ENCODE data around the gene SYNRG.
"Not testable (repeated sequence)": the region's sequence is repeated elsewhere in the genome, so short reads cannot be mapped to it uniquely, and the experiment has no call there.

SYNRG gene, protein sequence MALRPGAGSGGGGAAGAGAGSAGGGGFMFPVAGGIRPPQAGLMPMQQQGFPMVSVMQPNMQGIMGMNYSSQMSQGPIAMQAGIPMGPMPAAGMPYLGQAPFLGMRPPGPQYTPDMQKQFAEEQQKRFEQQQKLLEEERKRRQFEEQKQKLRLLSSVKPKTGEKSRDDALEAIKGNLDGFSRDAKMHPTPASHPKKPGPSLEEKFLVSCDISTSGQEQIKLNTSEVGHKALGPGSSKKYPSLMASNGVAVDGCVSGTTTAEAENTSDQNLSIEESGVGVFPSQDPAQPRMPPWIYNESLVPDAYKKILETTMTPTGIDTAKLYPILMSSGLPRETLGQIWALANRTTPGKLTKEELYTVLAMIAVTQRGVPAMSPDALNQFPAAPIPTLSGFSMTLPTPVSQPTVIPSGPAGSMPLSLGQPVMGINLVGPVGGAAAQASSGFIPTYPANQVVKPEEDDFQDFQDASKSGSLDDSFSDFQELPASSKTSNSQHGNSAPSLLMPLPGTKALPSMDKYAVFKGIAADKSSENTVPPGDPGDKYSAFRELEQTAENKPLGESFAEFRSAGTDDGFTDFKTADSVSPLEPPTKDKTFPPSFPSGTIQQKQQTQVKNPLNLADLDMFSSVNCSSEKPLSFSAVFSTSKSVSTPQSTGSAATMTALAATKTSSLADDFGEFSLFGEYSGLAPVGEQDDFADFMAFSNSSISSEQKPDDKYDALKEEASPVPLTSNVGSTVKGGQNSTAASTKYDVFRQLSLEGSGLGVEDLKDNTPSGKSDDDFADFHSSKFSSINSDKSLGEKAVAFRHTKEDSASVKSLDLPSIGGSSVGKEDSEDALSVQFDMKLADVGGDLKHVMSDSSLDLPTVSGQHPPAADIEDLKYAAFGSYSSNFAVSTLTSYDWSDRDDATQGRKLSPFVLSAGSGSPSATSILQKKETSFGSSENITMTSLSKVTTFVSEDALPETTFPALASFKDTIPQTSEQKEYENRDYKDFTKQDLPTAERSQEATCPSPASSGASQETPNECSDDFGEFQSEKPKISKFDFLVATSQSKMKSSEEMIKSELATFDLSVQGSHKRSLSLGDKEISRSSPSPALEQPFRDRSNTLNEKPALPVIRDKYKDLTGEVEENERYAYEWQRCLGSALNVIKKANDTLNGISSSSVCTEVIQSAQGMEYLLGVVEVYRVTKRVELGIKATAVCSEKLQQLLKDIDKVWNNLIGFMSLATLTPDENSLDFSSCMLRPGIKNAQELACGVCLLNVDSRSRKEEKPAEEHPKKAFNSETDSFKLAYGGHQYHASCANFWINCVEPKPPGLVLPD (N-terminal part only)

DNA sequence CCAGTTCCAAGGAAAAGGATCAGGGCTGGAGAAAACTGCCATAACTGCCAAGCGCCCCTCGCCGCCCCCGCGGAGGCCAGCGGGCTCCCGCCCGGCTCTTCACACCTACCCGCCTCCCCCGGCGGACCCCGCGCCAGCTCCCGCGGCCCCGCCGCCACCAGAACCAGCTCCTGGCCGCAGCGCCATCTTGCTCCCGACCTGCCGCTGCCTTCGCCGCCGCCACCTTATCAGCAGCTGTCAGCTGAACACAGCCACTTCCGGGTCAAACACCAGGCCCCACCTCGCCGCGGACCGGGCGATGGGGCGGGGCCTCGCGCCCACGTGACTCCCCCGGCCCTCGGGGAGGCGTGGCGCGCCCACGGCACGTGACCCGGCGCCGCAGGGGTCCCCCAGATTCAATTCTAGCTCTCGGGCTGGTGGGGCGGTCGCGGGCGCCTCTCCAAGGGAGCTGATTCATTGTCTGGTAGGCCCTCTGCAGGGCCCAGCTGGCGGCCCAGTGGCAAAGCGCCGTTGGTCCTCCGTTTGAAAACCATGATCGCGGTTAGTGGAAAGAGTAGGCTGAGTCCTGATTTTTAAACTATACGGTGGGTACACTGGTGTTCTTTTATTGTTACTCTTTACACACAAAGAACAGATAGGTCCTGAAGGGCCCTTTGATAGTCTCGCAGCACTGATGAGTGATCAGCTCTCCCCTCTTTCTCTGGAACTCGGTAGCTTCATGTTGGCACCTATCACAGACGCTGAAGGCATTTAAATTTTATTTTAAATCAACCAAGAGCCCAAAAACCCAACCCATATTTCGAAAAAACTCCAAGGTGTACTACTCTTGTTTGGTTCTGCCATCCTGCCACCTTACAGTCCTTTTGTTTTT, at the start of gene SYNRG:
Gene SYNRG, minus strand, starts transcription at position 249 of the 871 bp plus-strand sequence. Its CDS starts 63 bp downstream, at position 186.
- in situ Hi-C loops (cut with MboI; ENCODE audit: low sequenced_read_pairs) = no loop called here

DNA sequence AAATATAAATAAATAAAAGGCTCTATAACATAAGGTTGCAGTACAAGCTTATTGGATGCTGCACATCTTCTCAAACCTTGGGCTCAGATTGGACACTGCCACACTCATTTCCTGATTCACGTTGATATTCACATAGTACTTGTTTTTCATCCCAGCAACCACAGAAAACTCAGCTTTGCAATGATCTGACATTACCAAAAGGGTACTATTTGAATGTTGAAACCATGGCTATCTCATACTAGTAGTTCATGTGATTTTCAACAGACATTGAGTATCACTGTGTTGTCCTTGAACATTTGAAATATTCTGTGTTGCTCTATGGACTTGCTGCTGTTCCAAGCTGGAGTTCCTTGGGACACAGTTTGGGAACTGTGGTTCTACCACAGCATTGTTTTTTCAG, 48.0 kb upstream of the SYNRG start:
- in situ Hi-C loops (cut with MboI; ENCODE audit: low sequenced_read_pairs) = no loop called here

DNA sequence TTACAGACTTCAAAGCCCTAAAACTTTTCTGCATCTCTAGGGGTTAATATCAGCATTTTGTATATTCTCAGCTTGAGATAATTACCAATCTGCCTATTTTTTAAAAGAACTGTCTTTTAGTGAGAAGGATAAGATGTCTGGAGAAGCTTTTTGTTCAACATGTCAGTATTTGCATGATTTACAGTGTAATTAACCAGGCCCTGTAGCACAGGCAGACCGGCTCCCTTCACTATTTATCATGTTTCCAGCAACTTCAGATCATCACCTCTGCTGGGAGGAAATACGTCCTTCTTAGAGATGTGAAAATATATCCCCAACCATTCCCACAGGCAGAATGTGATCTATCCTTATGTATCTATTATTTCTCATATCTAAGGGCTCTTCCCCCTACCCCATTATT, 42.6 kb upstream of the SYNRG start:
- in situ Hi-C loops (cut with MboI; ENCODE audit: low sequenced_read_pairs) = no loop called here

DNA sequence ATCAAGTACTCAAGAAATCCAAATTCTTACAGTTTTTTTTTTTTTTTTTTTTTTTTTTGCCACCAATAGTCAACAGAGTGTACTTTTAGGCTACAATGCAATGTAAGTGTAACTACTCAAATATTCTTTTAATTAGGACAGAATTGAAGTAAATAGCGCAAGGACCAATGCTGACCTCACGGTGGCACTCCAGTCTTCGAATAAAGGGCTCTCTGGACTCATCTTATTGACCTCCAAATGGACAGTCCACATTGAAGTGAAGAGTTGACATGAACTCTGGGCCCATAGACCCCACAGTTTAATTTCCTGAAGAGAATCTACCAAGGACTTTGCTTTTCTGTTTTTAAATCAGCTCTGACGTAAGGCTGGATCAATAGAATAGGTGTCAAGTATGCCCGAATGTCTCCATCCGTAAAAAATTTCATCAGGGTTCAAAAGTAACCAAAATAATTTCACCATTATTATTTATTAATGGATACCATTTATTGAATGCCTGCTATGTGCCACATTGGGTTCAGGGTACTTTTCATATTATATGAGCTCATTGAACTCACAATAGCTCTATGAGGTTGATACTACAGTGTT, 41.3 kb upstream of the SYNRG start:
- in situ Hi-C loops (cut with MboI; ENCODE audit: low sequenced_read_pairs) = no loop called here

DNA sequence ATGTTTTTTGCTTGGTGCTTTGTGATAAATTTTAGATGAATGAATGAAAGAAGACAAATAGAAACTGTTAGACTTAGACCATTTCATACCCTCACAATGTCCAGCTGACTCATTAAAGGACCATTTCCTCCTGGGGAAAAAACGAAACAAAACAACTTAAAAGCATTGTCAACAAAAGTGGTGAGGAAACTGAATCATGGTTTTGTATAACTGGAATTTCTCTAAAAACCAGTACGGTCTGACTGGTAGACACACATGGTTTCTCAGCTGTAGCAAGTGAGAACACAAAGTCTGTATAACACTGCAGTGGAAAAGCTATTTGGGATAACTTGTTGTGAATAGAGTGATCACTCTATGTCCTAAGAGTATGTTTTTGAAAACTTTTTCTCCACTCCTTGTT, 39.3 kb upstream of the SYNRG start:
- in situ Hi-C loops (cut with MboI; ENCODE audit: low sequenced_read_pairs) = no loop called here

DNA sequence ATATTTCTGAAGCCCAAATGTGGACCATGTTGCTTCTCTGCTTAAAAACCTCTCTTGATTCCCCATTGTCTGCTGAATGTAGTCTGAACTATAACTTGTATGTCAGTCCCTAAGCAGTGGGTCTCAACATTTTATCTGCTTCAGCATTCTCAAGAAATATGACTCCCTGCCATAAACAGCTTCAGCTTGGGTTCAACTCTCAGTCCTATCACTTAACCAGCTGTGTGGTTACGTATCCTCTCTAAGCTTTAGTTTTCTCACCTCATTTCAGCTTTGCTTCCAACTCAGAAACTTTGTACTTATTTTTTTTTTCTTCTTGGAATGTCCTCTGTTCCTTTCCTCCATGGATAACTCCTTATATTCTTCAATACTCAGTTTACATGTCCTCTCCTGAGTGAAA, 38.6 kb upstream of the SYNRG start:
- in situ Hi-C loops (cut with MboI; ENCODE audit: low sequenced_read_pairs) = no loop called here

DNA sequence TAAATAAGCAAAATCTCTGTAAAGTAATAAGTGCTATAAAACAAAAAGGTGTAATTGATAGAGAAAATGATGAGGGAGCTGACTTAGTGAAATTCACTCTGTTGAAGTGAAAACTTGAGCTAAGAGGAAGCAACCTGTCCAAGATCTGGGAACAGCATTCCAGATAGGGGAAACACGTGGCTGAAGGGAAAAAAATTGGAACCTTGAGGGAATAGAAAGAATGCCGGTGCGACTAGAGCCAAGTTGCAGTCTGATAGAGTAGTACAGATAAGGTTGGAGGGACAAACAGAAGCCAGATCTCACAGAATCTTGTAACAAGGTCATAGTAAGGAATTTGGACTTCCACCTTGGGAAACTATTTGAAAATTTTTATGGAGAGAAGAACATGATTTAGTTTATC, 34.7 kb upstream of the SYNRG start:
- in situ Hi-C loops (cut with MboI; ENCODE audit: low sequenced_read_pairs) = no loop called here

DNA sequence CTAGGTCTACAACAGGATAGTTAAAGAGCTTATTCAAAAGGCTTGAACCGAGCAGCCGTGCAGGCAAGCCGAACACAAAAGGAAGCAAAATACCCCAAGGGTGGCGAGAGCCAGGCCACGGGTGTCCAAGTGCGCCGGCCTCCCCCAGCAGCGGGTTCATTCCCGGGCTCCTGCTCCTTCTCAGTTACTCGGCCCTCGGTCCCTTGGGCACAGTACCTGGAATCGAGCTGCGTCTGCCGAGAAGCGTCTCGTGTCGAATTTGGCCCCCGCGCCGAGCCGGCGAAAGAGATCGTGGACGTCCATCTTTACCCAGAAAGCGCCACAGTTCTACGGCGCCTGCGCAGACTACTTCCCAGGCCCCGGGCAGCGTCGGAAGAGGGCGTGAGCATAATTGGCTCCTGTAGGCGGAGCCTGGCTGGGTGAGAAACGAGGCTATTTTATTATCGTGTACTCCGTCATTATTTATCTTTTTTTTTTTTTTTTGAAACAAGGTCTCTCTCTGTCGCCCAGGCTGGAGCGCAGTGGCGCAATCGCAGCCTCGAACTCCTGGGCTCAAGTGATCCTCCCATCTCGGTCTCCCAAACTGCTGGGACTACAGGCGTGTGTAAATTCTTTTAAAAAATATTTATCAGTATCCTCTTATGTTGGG, 34.0 kb upstream of the SYNRG start, which contains the start of gene DDX52:
Gene DDX52, minus strand, starts transcription at position 329 of the 649 bp plus-strand sequence. Its CDS starts 26 bp downstream, at position 303.
- in situ Hi-C loops (cut with MboI; ENCODE audit: low sequenced_read_pairs) = no loop called here

DNA sequence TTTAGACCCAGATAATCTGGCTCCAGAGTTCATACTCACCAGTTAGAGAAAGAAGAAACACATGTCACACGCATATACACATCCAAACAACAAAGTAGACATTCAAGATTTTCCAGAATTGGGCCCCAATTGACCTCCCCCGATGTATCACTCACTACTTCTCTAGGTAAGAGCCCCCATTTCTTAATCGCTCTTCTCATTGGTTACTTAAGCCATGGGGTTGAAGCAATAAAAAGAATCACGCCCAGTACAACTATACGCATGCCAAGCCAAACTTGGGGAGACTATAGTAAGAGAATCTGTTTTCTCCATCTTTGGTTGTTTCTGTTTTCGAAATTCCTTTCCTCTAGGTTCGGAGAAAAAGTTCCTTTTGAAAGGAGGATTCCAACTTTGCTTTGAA, 33.5 kb upstream of the SYNRG start:
- in situ Hi-C loops (cut with MboI; ENCODE audit: low sequenced_read_pairs) = no loop called here

DNA sequence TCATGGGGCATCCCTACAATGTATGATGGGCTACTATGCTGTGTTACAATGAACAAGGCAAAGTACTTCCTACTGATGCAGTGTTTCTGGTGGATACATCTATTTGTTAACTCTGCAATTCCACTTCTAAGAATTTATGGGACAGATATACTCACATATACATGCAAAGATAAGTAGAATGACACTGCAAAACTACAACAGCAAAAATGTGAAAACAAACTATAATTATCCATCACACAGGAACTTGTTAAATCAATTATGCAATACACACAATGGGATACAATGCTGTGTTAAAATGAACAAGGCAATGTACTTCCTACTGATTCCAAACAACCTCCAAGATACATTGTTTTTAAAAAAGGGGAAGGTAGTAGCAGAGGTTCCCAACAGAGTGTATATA, 30.8 kb upstream of the SYNRG start:
- in situ Hi-C loops (cut with MboI; ENCODE audit: low sequenced_read_pairs) = no loop called here

DNA sequence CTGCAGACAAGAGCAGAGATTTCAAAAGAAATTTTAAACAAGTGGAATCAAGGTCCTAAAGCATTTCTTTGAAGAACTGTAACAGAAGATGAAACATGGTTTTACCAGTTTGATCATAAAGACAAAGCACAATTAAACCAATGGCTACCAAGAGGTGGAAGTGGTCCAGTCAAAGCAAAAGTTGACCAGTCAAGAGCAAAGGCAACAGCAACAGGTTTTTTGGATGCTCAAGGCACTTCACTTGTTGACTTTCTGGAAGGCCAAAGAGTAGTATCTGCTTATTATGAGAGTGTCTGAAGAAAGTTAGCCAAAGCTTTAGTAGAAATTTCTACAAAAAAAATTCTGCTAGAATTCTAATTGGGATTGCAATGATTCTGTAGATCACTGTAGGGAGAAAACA, 28.7 kb upstream of the SYNRG start:
- in situ Hi-C loops (cut with MboI; ENCODE audit: low sequenced_read_pairs) = no loop called here

DNA sequence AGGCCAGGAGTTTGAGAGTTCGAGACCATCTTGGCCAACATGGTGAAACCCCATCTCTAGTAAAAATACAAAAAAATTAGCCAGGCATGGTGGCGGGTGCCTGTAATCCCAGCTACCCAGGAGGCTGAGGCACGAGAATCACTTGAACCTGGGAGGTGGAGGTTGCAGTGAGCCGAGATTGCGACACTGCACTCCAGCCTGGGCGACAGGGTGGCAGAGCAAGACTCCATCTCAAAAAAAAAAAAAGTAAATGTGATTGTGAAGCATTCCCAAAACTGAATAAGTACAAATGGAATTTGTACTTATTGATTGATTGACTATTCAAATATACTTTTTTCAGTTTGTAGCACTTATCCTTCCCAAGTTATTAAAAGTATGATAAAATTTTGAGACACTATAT, 7.2 kb upstream of the SYNRG start:
- in situ Hi-C loops (cut with MboI; ENCODE audit: low sequenced_read_pairs) = not testable (repeated sequence)

DNA sequence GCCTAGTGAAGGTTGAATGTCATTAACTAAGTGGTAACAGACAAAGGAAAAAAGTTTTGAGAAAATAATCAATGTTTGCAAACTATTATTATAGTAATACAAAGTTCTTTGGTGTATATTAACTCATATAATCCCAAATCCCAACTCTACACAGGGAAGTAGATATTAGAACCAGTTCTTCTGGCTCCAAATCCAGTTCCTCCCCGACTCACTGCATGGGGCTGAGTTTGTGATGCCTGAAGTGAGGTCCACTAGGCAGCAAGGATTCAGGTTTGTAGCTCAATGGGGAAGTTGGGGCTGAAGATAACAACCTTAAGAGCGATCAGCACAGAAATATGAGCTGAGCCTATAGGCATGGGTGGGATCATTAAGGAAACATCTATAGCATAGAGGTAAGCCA, 5.6 kb upstream of the SYNRG start:
- in situ Hi-C loops (cut with MboI; ENCODE audit: low sequenced_read_pairs) = no loop called here

DNA sequence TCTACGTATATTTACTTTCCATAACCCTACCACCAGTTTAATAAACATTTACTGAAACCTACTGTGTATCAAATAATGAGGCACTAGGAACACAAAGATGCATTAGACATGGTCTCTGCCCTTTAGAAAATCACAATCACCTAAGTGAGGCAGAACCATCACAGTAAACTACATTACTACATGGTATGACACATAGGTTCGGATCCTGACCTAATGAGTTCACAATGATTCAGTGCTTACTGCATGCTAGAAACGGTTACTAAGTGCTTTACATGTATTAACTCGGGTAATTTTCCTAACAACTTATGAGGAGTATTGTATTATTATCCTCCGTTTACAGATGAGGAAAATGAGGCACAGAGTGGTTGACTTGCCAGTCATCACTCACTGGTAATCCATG, 5.2 kb upstream of the SYNRG start:
- in situ Hi-C loops (cut with MboI; ENCODE audit: low sequenced_read_pairs) = no loop called here

DNA sequence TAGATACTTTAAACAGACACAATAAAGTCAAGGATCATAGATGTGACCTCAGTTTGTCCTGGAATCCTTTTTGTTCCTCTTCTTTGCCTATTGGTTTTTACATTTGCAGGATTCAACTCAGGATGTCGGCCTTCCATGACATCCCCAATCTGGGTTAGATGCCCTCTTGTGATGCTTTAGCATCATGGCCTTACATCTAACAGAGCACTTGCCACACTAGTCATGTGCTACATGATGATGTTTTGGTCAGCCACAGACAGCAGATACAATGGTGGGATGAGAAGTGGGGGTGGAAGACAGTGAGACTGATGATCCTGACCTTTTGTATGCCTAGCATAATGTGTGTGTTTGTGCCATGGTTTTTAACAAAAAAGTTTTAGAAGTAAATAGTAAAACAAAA, 1.8 kb upstream of the SYNRG start:
- in situ Hi-C loops (cut with MboI; ENCODE audit: low sequenced_read_pairs) = no loop called here

DNA sequence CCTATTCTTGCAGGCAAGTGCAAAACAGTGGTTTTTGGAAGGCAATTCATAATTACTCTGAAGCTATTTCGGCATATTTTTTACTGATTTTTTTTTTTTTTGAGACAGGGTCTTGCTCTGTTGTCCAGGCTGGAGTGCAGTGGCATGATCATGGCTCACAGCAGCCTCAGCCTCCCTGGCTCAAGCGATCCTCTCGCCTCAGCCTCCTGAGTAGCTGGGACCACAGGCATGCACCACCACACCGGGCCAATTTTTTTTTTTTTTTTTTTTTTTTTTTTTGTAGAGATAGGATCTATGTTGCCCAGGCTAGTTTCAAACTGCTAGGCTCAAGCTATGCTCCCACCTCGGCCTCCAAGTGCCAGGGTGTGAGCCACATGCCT, 813 bp upstream of the SYNRG start:
- in situ Hi-C loops (cut with MboI; ENCODE audit: low sequenced_read_pairs) = not testable (repeated sequence)

DNA sequence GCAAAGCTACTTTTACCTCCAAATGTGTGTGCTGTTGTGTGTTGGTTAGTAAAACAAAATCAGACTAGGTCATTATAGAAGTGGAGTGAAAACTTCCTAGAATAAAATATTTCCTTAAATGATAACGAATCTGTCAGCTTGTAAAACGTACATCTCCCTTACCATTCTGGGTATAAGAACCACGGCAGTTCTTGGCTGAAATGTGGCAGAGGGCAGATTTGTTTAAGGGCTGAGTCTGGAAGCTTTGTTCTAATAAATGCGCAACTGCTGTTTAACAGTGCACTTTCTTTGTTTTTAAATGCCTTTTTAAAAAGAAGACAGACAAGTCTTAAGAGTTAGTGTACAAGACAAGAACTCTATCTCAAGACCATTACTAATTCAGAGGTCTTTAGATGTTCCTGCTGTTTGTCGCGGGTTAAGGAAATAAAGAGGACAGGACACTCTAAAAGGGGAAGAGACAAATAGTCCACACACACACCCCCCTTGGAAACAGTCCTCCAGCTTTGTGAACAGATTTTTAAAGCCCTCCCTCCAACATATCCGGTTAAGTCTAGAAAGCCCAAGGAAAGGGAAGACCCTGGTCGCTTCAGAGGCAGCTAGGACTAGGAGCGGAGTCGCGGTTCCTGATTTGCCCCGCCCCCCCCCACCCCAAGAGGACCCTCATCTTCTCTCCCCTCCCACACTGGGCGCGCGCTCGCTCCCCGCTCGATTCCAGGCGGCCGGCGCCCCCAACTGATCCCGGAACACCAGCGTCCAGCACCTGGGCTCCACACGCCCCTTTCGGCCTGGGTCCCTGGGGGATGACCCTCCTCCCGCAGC, 658 bp downstream of the SYNRG start:
- in situ Hi-C loops (cut with MboI; ENCODE audit: low sequenced_read_pairs) = no loop called here

DNA sequence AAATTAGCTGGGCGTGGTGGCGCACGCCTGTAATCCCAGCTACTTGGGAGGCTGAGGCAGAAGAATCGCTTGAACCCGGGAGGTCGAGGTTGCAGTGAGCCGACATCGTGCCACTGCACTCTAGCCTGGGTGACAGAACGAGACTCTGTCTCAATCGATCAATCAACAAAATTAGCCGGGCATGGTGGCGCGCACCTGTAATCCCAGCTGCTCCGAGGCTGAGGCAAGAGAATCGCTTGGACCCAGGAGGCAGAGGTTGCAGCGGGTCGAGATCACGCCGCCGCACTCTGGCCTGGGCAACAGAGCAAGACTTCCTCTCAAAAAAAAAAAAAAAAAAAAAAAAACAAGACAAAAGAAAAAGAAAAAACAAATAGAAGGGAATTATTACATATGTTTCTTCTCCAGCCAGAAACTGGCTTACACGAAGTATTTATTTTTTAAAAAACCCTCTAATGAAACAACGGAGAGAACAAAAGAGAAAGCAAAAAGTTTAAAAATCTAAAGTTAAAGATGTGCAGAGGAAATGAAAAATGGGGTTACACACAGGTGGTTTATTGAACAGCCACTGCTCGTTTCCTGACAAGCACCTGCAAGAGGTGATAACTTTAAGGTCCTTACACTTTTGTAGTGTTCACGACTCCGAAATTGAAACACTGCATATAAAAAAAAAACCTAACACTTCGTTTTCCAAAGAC, 1.4 kb downstream of the SYNRG start:
- in situ Hi-C loops (cut with MboI; ENCODE audit: low sequenced_read_pairs) = no loop called here
